Stimulated activated memory B cell treated with anti-CD40 and anti-IgM and Interleukin-4, amounts not matched to agents 10 μg/mL and 1 μg/mL and 100 μg/mL, for 72 hours (primary cell): Measurements from ENCODE around the gene GON4L.
"Not testable (repeated sequence)": the region's sequence is repeated elsewhere in the genome, so short reads cannot be mapped to it uniquely, and the experiment has no call there.

Experiments used
- ATAC-seq: fragments of 150-1000 bp; cut with Tn5 transposase; 2 replicates; pipeline ENCODE4 v1.10.0; 2021
- H3K27ac Mint-ChIP-seq: one replicate; pipeline ENCODE4 v1.8.0; 2022; ENCODE audit warnings: mild to moderate bottlenecking, mixed read lengths
- H3K27me3 Mint-ChIP-seq: one replicate; pipeline ENCODE4 v1.8.0; 2022; ENCODE audit warnings: mixed read lengths
- H3K36me3 Mint-ChIP-seq: one replicate; pipeline ENCODE4 v1.8.0; 2022; ENCODE audit warnings: mixed read lengths
- H3K4me1 Mint-ChIP-seq: one replicate; pipeline ENCODE4 v1.8.0; 2022; ENCODE audit warnings: mixed read lengths
- H3K4me3 Mint-ChIP-seq: one replicate; pipeline ENCODE4 v1.8.0; 2022; ENCODE audit warnings: mild to moderate bottlenecking, moderate library complexity, mixed read lengths
- H3K9me3 Mint-ChIP-seq: one replicate; pipeline ENCODE4 v1.8.0; 2022; ENCODE audit warnings: mixed read lengths

GON4L gene, protein sequence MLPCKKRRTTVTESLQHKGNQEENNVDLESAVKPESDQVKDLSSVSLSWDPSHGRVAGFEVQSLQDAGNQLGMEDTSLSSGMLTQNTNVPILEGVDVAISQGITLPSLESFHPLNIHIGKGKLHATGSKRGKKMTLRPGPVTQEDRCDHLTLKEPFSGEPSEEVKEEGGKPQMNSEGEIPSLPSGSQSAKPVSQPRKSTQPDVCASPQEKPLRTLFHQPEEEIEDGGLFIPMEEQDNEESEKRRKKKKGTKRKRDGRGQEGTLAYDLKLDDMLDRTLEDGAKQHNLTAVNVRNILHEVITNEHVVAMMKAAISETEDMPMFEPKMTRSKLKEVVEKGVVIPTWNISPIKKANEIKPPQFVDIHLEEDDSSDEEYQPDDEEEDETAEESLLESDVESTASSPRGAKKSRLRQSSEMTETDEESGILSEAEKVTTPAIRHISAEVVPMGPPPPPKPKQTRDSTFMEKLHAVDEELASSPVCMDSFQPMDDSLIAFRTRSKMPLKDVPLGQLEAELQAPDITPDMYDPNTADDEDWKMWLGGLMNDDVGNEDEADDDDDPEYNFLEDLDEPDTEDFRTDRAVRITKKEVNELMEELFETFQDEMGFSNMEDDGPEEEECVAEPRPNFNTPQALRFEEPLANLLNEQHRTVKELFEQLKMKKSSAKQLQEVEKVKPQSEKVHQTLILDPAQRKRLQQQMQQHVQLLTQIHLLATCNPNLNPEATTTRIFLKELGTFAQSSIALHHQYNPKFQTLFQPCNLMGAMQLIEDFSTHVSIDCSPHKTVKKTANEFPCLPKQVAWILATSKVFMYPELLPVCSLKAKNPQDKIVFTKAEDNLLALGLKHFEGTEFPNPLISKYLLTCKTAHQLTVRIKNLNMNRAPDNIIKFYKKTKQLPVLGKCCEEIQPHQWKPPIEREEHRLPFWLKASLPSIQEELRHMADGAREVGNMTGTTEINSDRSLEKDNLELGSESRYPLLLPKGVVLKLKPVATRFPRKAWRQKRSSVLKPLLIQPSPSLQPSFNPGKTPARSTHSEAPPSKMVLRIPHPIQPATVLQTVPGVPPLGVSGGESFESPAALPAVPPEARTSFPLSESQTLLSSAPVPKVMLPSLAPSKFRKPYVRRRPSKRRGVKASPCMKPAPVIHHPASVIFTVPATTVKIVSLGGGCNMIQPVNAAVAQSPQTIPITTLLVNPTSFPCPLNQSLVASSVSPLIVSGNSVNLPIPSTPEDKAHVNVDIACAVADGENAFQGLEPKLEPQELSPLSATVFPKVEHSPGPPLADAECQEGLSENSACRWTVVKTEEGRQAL (N-terminal part only)

DNA sequence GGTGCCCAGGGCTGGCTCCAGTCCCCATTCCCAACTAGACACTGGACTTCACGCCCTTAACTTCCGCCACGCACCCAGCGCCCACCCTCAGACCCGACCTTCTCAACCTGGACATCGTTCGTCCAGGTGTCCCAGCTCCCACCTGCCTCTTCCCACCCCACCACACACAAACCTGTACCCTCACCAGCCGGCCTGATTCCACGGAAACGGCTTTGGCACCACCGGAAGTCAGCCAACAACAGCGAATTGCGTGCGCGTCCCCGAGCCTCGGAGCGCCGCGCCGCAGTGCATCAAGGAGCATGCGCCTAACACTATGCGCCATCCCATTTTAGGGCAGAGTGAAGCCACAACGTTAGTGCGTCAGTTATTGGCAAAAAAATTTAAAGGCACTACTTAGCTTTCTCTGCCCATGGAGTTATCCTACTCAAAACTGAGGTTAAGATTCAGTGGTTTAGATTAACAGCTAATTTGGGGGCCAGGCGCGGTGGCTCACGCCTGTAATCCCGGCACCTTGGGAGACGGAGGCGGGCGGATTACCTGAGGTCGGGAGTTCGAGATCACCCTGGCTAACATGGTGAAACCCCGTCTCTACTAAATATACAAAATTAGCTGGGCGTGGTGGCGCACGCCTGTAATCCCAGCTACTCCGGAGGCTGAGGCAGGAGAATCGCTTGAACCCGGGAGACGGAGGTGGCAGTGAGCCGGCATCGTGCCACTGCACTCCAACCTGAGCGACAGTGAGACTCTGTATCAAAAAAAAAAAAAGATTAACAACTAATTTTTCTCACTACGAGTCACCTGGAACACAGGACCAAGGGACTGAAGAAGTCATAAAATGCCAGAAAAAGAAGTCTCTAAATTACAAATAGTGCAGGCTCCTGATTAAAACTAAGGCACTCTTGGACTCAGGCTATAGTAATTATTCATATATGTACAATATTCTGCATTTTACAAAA, at the start of gene GON4L:
Gene GON4L (minus strand): TSS at position 240 of the 956 bp plus-strand sequence. CDS start 3,434 bp downstream, outside the sequence.
- H3K4me1 Mint-ChIP-seq, result peaks cover 54% of the 10 kb centered on the region
- H3K9me3 Mint-ChIP-seq, result no peaks in the 10 kb centered on the region
- peak within 1 kb of the TSS; percentile 95 for H3K27ac Mint-ChIP-seq
- peak; percentile 83 for ATAC-seq
- peak within 1 kb of the TSS; percentile 99 for H3K4me3 Mint-ChIP-seq
- H3K27me3 Mint-ChIP-seq, result peaks cover 14% of the 10 kb centered on the region
- peaks cover 23% of the 10 kb centered on the region for H3K36me3 Mint-ChIP-seq

DNA sequence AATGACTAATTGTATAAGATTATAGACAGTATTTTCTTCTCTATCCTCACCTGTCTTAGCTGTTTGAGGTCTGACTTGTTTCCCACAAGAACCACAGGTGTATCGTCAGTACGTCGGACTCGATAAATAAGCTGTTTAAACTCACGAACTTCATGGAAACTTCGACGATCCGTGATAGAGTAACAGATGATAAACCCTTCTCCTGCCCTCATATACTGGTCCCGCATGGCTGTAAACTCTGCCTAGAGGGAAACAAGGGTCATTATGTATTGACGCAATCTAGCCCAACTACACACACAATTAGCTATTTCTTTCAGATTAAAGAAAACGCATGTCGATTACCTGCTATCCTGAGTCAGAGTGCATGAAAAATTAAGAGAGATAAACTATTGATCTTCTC, 47.2 kb upstream of the GON4L start:
- H3K27me3 Mint-ChIP-seq, result no peaks in the 10 kb centered on the region
- H3K36me3 Mint-ChIP-seq, result peaks cover 38% of the 10 kb centered on the region
- H3K4me3 Mint-ChIP-seq, result no peak overlapping the region
- no peak for ATAC-seq
- H3K4me1 Mint-ChIP-seq, result no peaks in the 10 kb centered on the region
- H3K9me3 Mint-ChIP-seq, result no peaks in the 10 kb centered on the region
- H3K27ac Mint-ChIP-seq, result no peak overlapping the region

DNA sequence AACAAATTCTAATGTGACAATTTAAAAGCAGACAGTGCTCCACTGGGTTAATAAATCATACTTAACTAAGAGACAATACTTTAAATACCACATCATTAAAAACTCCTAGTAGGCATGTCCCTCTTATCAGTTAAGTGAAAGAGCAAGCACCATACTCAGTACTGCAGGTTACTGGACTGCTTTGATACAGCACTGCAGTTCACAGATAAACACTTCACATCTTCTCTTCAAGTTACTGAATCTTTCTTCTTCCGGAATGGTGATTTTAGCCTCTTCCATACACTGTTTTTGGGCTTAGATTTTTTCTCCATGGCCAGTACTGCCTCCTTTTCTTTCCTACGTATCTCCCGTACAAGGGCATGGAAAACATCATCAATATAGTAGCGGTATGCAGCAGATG, 43.1 kb upstream of the GON4L start:
- peaks cover 43% of the 10 kb centered on the region for H3K36me3 Mint-ChIP-seq
- no peak overlapping the region for H3K27ac Mint-ChIP-seq
- ATAC-seq, result no peak
- no peaks in the 10 kb centered on the region for H3K9me3 Mint-ChIP-seq
- no peaks in the 10 kb centered on the region for H3K4me1 Mint-ChIP-seq
- H3K27me3 Mint-ChIP-seq, result no peaks in the 10 kb centered on the region
- no peak overlapping the region for H3K4me3 Mint-ChIP-seq

DNA sequence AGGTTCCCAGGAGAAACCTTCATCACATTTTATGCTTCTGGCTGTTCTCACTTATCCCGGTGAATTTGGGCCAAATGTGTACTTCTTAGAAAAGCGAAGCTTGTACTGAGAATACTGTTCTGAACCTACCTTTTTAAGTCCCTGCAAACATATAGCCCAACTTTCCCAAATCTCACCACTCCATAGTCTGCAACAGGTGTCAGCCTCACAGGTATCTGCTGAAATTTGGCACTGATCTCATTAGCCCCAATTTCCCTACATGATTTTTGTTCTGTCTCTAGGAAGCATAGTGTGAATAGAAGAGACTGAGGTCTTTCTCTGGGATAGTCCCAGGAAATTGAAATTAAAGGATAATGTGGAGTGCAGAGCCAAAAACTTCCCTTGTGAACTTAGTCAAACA, 42.7 kb upstream of the GON4L start:
- Mint-ChIP-seq H3K9me3 (no peaks in the 10 kb centered on the region), H3K4me1 (no peaks in the 10 kb centered on the region), H3K27ac (no peak overlapping the region), H3K4me3 (no peak overlapping the region), H3K27me3 (no peaks in the 10 kb centered on the region), H3K36me3 (peaks cover 41% of the 10 kb centered on the region)
- no peak for ATAC-seq

DNA sequence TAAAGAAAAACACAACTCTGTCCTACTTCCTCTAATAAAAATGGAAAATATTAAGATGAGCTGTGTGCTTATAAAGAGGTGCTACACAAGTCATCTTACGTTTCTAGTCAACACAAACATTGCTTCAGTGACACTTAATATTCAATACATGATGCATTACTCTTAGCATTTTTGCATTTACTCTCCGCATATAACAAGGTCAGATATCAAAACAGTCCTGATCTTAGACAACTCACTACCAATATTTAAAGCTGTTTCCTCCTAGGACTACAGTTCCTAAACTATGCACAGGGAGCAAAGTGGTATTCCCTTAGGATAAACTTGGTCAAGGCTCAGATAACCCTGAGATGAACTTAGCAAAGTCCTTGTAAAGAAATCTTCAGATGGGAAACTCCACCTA, 41.9 kb upstream of the GON4L start:
- ATAC-seq, result no peak
- Mint-ChIP-seq H3K4me3 (no peak overlapping the region), H3K36me3 (peaks cover 36% of the 10 kb centered on the region), H3K4me1 (no peaks in the 10 kb centered on the region), H3K27me3 (no peaks in the 10 kb centered on the region), H3K27ac (no peak overlapping the region), H3K9me3 (no peaks in the 10 kb centered on the region)

DNA sequence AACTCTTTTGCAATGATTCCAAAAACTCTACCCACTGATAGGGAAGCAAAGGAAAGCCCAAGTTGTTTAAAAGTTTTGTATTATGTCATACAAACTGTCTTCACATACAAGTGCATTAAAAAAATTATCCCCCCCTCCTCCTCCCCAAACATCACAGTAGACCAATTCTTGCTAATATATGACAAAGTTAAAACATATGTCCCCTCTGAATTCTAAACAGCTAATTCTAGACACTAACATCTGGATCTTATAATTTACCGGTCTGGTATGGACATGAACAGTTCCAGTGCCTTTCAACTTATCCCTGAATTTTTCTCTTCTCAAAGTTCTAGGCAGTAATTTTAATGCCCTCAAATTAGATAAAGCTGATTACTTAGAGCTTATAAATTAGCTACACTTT, 40.7 kb upstream of the GON4L start:
- Mint-ChIP-seq H3K4me3 (no peak overlapping the region), H3K27ac (no peak overlapping the region), H3K4me1 (no peaks in the 10 kb centered on the region), H3K36me3 (peaks cover 36% of the 10 kb centered on the region), H3K27me3 (no peaks in the 10 kb centered on the region), H3K9me3 (no peaks in the 10 kb centered on the region)
- ATAC-seq, result no peak

DNA sequence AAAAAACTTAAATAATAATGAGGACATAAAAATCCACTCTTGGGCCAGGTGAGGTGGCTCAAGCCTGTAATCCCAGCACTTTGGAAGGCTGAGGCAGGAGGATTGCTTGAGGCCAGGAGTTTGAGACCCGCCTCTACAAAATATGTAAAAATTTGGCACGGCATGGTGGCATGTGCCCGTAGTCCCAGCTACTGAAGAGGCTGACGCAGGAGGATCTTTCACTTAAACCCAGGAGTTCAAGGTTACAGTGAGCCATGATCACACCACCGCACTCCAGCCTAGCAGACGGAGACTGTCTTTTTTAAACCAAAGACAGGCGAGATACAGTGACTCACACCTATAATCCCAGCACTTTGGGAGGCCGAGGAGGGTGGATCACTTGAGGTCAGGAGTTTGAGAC, 39.5 kb upstream of the GON4L start:
- H3K36me3 Mint-ChIP-seq, result peaks cover 30% of the 10 kb centered on the region
- H3K4me3 Mint-ChIP-seq, H3K27me3 Mint-ChIP-seq, H3K27ac Mint-ChIP-seq, H3K4me1 Mint-ChIP-seq, ATAC-seq, H3K9me3 Mint-ChIP-seq: not testable (repeated sequence)

DNA sequence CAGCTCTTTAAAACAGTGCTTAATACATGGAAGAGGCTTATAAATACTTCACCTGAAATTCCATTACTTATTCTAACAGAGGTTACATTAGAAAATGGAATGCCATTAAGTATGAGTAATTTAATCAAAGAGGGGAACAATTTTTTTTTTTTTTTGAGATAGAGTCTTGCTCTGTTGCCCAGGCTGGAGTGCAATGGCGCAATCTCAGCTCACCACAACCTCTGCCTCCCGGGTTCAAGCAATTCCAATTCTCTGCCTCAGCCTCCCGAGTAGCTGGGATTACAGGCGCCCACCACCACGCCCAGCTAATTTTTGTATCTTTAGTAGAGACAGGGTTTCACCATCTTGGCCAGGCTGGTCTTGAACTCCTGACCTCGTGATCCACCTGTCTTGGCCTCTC, 38.6 kb upstream of the GON4L start:
- peaks cover 26% of the 10 kb centered on the region for H3K36me3 Mint-ChIP-seq
- H3K27me3 Mint-ChIP-seq, H3K4me1 Mint-ChIP-seq, ATAC-seq, H3K27ac Mint-ChIP-seq, H3K4me3 Mint-ChIP-seq, H3K9me3 Mint-ChIP-seq: not testable (repeated sequence)

DNA sequence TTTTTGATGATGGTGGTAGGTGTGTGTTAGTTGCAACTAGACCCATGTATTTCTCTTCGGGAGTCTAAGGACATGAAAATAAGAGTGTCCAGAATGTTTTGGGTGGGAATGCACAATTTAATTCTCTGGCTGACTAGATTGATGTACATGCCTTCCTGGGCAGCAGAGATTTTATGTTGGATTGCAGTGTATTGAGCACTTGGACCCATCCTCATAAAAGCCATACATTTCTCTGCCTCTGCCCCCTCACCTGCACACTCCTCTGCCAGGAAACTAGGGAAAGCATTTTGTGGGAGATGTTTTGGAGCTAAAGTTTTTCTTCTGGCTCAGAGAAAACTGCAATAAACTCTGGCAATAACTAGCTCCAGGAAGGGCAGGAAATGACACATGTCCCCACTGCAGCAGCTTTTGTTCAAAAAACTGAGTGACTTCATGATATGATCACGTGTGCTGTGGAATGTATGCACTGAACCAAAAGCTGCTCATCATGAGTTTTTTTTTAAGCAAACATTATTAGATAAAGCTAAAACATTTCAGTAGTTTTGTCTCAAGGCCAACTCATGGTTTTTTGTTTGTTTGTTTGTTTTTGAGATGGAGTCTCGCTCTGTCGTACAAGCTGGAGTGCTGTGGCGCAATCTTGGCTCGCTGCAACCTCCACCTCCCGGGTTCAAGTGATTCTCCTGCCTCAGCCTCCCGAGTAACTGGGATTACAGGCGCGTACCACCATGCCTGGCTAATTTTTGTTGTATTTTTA, 36.6 kb upstream of the GON4L start:
- H3K27me3 Mint-ChIP-seq, result no peaks in the 10 kb centered on the region
- no peaks in the 10 kb centered on the region for H3K9me3 Mint-ChIP-seq
- H3K4me3 Mint-ChIP-seq, result no peak overlapping the region
- ATAC-seq, result no peak
- peaks cover 8% of the 10 kb centered on the region for H3K36me3 Mint-ChIP-seq
- H3K4me1 Mint-ChIP-seq, result no peaks in the 10 kb centered on the region
- no peak overlapping the region for H3K27ac Mint-ChIP-seq

DNA sequence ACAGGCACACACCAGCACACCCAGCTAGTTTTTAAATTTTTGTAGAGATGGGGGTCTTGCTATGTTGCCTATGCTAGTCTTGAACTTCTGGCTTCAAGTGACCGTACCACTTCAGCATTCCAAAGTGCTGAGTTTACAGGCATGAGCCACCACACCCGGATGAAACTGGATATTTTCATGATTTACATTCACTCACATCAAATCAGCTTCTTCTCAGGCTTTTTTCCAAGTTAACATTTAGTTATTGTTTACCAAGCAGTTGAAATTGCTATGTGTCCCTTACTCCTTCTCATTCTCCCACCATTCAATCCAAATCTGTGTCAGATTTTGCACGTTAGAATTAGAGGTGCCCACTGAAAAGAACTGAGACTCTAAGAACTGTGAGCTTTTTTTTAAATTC, 35.8 kb upstream of the GON4L start:
- no peaks in the 10 kb centered on the region for H3K4me1 Mint-ChIP-seq
- no peak for ATAC-seq

DNA sequence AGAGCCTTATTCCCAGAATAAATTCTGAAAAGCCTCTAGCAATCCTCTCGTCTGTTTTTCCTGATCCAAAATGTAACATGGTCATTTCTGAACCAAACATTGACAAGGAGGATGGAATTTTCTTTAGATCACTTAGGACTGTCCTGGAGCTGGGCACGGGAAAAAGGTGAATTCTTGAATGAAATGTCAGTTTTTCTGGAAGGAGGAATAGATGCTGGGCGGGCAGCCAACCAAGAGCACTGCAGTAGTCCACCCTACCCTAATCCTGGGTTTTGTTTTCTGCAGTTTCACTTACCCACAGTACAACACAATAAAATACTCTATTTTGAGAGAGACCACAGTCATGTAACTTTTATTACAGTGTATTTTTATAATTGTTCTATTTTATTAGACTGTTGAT, 33.2 kb upstream of the GON4L start:
- ATAC-seq, result no peak
- H3K9me3 Mint-ChIP-seq, result no peaks in the 10 kb centered on the region
- H3K4me3 Mint-ChIP-seq, result no peak overlapping the region
- H3K27me3 Mint-ChIP-seq, result no peaks in the 10 kb centered on the region
- no peaks in the 10 kb centered on the region for H3K36me3 Mint-ChIP-seq
- no peak overlapping the region for H3K27ac Mint-ChIP-seq
- no peaks in the 10 kb centered on the region for H3K4me1 Mint-ChIP-seq

More for the DNA sequence above, 35.8 kb upstream of the GON4L start:
- no peak overlapping the region for H3K4me3 Mint-ChIP-seq
- H3K9me3 Mint-ChIP-seq, result no peaks in the 10 kb centered on the region
- H3K27me3 Mint-ChIP-seq, result no peaks in the 10 kb centered on the region
- no peak overlapping the region for H3K27ac Mint-ChIP-seq
- H3K36me3 Mint-ChIP-seq, result peaks cover 6% of the 10 kb centered on the region

DNA sequence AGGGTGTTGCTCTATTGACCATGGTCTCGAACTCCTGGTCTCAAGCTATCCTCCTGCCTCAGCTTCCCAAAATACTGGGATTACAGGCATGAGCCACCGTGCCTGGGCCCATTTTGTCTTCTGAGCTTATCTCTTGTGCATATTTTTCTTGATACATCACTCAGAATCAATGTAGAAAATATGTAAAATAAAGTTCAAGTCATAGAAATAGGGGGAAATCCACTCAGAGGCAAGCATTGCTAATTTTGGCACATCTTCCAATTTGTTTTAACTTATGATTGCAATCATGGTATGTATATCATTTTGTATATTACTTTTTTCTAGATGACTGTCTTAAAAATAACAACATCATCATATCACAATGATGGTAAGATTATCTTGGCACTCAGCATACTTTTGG, 32.6 kb upstream of the GON4L start:
- Mint-ChIP-seq H3K9me3 (no peaks in the 10 kb centered on the region), H3K4me3 (no peak overlapping the region), H3K36me3 (no peaks in the 10 kb centered on the region), H3K27ac (no peak overlapping the region), H3K27me3 (no peaks in the 10 kb centered on the region), H3K4me1 (no peaks in the 10 kb centered on the region)
- no peak for ATAC-seq

DNA sequence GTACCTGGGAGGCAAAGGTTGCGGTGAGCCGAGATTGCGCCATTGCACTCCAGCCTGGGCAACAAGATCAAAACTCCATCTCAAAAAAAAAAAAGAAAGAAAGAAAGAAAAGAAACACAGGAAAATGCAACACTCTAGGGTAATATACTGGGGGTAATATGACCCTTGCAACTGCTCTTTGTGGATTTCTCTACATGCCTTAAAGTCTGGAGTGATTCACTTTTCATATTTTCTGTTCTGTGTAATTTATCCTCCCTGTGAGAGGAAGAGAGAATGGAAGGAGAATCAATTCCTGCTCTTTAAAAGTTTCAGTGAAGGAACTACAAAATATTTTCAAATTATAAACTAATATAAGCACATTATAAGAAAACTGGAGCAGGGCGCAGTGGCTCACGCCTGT, 31.5 kb upstream of the GON4L start:
- no peak overlapping the region for H3K4me3 Mint-ChIP-seq
- no peaks in the 10 kb centered on the region for H3K9me3 Mint-ChIP-seq
- ATAC-seq, result no peak
- H3K36me3 Mint-ChIP-seq, result no peaks in the 10 kb centered on the region
- H3K4me1 Mint-ChIP-seq, result no peaks in the 10 kb centered on the region
- H3K27ac Mint-ChIP-seq, result no peak overlapping the region
- no peaks in the 10 kb centered on the region for H3K27me3 Mint-ChIP-seq

DNA sequence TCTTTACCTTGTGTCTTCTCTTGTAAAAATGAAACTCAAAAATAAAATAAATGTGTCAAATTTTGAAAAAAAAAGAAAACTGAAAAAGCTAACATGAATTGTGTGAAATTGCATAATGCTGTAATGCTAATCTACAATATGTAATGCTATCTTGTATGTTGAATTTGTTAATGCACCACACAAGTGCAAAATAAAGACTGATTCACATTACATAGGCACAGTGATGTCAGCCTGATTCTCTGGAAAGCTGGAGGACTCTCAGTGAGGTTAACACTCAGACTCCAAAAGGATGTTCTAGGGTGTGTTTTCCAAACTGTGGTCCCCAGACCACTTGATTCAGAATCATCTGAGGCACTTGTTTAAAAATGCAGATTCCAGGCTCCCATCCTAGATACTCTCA, 28.0 kb upstream of the GON4L start:
- no peaks in the 10 kb centered on the region for H3K36me3 Mint-ChIP-seq
- H3K4me3 Mint-ChIP-seq, result no peak overlapping the region
- no peak for ATAC-seq
- H3K9me3 Mint-ChIP-seq, result no peaks in the 10 kb centered on the region
- H3K27me3 Mint-ChIP-seq, result no peaks in the 10 kb centered on the region
- H3K4me1 Mint-ChIP-seq, result peaks cover 6% of the 10 kb centered on the region
- no peak overlapping the region for H3K27ac Mint-ChIP-seq
